Measurements from ENCODE around the gene ARHGAP27.

ARHGAP27 gene

DNA sequence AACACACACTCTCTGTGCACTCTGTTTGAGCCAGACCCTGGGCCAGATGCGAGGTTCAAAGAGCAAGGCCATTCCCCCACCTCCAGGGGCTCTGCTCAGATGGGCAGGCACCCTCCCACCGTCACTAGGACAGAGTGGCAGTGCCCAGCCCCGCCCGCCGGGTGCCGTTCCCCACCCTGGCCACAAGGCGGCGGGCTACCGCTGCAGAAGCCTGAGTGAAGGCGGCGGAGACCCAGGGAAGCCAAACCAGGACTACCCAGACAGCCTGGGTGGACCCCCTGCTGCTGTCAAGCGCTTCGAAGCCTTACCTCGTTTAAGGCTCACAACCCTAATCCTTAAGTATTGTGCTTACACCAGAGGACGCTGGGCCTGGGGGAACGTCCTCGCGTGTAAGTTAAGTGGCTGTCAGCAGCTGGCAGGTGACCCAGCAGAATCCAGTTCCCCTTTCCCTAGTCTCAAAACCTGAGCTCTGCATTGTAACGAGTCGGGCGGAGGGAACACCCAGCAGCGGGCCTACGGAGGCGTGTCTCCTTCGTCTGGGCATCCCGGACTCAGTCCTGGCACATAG lies 4.5 kb downstream of the ARHGAP27 start:
- H3K27ac Mint-ChIP-seq = peak overlapping the region; percentile 13
- peaks cover 15% of the 10 kb centered on the region for H3K4me1 Mint-ChIP-seq (ENCODE audit: low read depth)
- H3K4me3 Mint-ChIP-seq = peak overlapping the region; percentile 56
- no peaks in the 10 kb centered on the region for H3K9me3 Mint-ChIP-seq
- H3K27me3 Mint-ChIP-seq (ENCODE audit: low read depth) = no peaks in the 10 kb centered on the region
- peaks cover 11% of the 10 kb centered on the region for H3K36me3 Mint-ChIP-seq (ENCODE audit: low read depth)

DNA sequence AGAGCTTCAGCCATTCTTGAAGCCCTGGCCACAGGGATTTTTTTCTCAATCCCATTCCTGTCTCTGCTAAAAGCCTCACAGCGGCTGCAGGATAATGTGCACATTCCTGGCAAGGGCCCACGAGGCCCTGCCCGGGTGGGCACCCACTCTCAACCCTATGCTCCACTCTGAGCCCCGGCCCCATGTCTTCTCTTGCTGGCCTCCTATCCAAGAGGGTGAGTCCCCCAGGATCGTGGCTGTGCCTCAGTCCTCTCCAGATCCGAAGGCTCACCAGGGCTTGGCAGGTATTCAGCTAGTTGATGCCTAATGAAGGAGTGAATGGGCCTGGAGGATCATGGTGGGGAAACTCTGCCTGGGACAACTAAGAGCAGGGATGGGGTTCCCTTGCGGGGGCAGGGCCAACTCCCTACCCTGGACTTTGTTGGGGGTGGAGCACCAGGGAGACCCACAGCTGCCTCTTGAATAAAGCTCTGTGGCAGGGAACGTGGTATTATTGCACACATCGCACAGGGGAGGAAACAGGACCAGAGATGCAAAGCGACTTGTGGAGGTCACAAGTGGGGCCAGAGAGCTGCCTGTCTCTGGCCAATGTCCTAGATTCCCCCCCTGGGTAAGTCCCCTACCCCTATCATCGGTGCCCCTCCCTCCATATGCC lies 5.4 kb downstream of the ARHGAP27 start:
- Mint-ChIP-seq H3K4me3 (no peak overlapping the region), H3K36me3 (ENCODE audit: low read depth) (peaks cover 11% of the 10 kb centered on the region), H3K27me3 (ENCODE audit: low read depth) (no peaks in the 10 kb centered on the region), H3K4me1 (ENCODE audit: low read depth) (peaks cover 15% of the 10 kb centered on the region), H3K9me3 (no peaks in the 10 kb centered on the region), H3K27ac (no peak overlapping the region)

DNA sequence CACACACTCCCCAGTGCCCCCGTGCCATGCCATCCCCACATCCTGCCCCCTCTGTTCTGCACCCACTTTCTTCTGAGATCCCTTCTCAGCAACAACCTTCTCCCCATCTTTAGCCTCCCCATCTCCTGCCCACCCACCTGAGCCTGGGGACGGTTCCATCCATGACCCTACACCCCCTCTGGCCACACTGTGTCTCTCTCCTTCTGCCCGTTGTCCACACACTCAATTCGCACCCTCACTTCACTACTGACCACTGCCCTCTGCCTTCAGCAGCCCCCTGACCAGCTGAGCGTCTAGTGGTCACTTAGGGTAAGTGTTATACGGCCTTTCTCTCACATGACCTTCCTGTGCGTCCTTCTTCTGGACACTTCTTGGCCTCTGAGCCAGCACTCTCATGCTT lies 6.1 kb downstream of the ARHGAP27 start:
- no peaks in the 10 kb centered on the region for H3K9me3 Mint-ChIP-seq
- no peaks in the 10 kb centered on the region for H3K27me3 Mint-ChIP-seq (ENCODE audit: low read depth)
- H3K4me3 Mint-ChIP-seq = no peak overlapping the region
- H3K4me1 Mint-ChIP-seq (ENCODE audit: low read depth) = peaks cover 15% of the 10 kb centered on the region
- H3K36me3 Mint-ChIP-seq (ENCODE audit: low read depth) = peaks cover 11% of the 10 kb centered on the region
- H3K27ac Mint-ChIP-seq = no peak overlapping the region

DNA sequence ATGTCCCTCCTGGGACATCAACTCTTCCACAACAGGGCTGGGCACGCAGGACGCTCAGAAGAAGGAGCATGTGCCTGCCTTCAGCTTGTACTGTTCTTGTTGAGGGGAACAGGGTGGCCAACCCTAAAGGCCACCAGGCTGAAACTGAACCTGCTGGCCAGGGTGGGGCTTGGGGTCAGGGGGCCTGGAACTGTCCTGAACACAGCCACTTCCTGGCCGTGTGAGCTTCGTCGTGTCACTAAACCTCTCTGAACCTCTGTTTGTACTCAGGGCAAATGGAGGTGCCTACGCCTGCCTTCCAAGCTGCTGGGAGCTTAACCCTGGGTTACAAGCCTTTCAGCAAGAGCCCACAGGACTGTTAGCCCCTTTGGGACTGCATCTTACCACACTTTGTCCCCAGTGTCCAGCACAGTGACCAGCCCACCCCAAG lies 6.7 kb downstream of the ARHGAP27 start:
- Mint-ChIP-seq H3K27ac (no peak overlapping the region), H3K4me1 (ENCODE audit: low read depth) (peaks cover 15% of the 10 kb centered on the region), H3K9me3 (no peaks in the 10 kb centered on the region), H3K4me3 (no peak overlapping the region), H3K27me3 (ENCODE audit: low read depth) (no peaks in the 10 kb centered on the region), H3K36me3 (ENCODE audit: low read depth) (peaks cover 11% of the 10 kb centered on the region)

DNA sequence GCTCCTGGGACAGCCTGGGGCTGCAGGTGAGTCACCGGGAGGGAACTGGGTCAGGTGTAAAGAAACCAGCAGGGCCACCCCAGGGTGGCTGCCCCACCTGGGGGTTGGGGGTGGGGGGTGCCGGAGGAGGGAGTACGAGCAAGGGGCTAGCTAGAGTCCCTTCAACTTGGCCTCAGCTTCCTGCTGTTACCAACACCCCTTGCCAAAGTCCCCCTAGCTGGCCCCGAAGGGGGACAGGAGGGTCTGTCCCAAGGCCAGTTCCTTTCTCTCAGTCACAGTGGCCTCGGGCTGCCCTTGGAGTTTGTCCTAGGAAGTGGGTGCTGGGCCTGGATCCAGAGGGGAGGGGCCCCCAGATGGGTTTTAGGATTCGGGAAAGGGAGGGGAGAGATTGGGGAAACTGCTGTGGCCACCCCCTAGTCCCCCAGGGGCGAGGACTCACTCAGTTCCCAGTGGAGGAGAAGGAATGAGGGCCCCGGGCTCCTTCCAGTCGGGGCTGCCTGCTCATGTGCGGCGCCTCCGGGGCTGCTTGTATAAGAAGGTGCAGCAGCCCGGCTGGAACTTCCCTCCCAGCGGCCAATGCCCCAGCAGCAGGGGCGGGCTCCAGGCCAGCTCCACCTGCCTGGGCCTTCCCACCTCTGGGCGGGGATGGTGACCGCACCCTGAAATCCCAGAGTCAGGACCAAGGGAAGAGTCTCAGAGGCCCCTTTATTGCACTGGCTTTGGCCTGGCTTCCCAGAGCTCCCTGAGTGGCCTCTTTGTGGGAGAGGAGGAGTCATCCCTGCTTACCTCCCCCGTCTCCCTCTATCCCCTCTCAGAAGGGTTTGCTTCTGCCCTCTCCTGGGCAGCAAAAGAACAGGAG lies 7.3 kb downstream of the ARHGAP27 start:
- Mint-ChIP-seq H3K27ac (no peak overlapping the region), H3K4me1 (ENCODE audit: low read depth) (peaks cover 11% of the 10 kb centered on the region), H3K27me3 (ENCODE audit: low read depth) (no peaks in the 10 kb centered on the region), H3K36me3 (ENCODE audit: low read depth) (peaks cover 7% of the 10 kb centered on the region), H3K4me3 (no peak overlapping the region), H3K9me3 (no peaks in the 10 kb centered on the region)

DNA sequence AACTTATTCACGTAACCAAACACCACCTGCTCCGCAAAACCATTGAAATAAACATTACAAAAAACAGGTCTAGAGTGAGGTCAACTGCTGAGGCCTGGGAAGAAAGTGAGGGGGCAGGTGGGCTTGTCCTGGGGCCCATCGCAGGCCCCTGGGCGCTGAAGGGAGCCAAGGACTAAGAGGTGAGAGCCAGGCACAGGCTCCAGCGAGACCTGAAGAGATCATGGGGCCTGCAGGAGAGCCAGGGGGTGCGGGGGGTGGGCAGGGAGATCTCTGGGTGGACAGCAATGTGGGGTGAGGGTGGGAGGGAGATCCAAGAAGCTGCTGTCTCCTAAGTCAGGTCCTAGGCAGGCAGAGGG lies 7.9 kb downstream of the ARHGAP27 start:
- H3K27ac Mint-ChIP-seq = no peak overlapping the region
- peaks cover 11% of the 10 kb centered on the region for H3K4me1 Mint-ChIP-seq (ENCODE audit: low read depth)
- no peaks in the 10 kb centered on the region for H3K9me3 Mint-ChIP-seq
- H3K27me3 Mint-ChIP-seq (ENCODE audit: low read depth) = no peaks in the 10 kb centered on the region
- no peak overlapping the region for H3K4me3 Mint-ChIP-seq
- peaks cover 9% of the 10 kb centered on the region for H3K36me3 Mint-ChIP-seq (ENCODE audit: low read depth)

DNA sequence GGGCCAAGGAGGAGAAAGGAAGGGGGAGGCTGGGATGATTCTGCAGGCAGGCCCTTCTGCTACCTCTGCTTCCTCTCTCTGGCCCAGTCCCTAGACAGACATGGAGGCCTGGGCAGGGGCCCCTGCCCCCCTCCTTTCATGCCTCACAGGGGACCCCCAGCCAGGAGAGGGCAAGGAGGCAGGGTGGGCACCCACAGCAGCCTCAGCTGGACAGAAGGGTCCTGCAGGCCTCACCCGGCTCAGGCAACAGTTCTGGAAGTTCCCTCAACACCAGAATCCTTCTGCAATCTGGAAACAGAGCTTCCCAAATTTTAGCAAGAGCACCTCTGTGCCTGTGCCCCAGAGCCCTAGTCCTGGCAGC lies 8.7 kb downstream of the ARHGAP27 start:
- Mint-ChIP-seq H3K27ac (no peak overlapping the region), H3K27me3 (ENCODE audit: low read depth) (no peaks in the 10 kb centered on the region), H3K9me3 (no peaks in the 10 kb centered on the region), H3K4me1 (ENCODE audit: low read depth) (peaks cover 11% of the 10 kb centered on the region), H3K4me3 (no peak overlapping the region), H3K36me3 (ENCODE audit: low read depth) (peaks cover 7% of the 10 kb centered on the region)

DNA sequence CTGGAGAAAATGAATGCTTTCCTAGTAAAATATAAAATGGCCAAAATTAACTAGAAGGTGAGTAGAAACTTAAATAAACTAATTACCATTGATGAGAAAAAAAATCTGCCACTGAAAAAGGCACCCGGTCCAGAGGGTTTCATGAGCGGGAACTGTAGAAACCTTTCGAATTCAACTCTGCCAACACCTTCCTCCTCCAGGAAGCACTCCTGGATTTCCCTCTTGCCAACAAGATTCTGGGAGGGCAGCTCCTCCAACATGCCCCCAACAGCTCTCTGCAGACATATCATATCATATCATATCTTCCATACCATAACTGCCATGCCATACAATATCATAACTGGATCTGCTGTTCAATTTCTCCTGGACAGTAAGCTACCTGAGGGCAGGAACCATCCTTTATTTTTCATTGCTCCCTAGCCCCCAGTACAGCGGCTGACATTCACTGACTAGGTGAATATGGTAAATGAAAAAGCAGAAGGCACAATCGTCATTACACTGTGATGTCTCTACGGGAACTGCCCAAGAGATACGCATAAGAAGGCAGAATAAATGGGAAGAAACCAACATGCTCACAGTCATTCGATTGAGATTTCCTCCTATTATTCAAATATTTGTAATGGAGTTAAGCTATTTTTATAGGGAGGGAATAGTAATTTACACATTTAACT lies 9.2 kb downstream of the ARHGAP27 start:
- H3K4me1 Mint-ChIP-seq (ENCODE audit: low read depth) = peaks cover 6% of the 10 kb centered on the region
- H3K36me3 Mint-ChIP-seq (ENCODE audit: low read depth) = peaks cover 4% of the 10 kb centered on the region

DNA sequence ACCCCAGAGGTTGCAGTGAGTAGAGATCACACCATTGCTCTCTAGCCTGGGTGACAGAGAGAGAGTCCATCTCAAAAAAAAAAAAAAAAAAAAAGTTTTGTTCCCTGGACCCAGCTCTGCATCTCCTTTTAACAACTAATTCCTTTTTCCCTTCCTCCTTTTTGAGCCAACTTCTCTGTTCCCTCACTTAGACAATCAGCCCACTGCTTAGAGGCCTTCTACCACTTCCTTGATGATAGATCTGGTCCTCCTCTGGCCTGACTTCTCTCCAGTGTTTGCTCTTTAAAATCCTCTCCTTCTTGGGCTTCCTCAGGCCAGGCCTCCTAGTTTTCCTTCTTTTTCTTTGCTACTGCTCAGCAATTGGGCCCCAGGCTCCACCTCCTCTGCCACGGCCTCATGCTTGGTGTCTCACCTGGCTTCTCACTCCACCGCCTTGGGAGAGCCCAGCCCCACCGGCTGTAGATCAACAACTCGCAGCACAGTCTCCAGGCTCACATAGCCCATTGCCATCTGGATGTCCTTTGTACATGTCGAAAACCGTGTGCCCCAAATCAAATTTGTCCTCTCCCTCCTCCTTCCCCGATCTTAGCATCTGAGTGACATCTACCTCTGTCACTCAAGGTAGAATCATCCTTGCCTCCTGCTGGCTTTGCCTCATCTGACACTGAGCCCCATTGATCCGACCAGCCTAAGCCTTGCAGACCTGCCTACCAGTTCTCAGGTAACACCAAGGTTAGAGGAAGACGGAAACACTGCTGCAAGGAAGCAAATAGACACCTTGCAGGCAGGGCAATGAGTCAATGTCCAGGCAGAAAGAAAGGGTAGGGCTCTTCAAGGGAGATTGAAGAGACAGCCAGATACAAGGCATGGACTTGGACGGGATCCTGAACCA lies 17.4 kb downstream of the ARHGAP27 start:
- Mint-ChIP-seq H3K4me1 (ENCODE audit: low read depth) (peaks cover 20% of the 10 kb centered on the region), H3K4me3 (no peak overlapping the region), H3K36me3 (ENCODE audit: low read depth) (peaks cover 5% of the 10 kb centered on the region), H3K27me3 (ENCODE audit: low read depth) (no peaks in the 10 kb centered on the region), H3K9me3 (no peaks in the 10 kb centered on the region), H3K27ac (peak overlapping the region; percentile 46)

More for the DNA sequence above, 9.2 kb downstream of the ARHGAP27 start:
- Mint-ChIP-seq H3K9me3 (no peaks in the 10 kb centered on the region), H3K4me3 (no peak overlapping the region), H3K27ac (peak overlapping the region; percentile 34), H3K27me3 (ENCODE audit: low read depth) (no peaks in the 10 kb centered on the region)

DNA sequence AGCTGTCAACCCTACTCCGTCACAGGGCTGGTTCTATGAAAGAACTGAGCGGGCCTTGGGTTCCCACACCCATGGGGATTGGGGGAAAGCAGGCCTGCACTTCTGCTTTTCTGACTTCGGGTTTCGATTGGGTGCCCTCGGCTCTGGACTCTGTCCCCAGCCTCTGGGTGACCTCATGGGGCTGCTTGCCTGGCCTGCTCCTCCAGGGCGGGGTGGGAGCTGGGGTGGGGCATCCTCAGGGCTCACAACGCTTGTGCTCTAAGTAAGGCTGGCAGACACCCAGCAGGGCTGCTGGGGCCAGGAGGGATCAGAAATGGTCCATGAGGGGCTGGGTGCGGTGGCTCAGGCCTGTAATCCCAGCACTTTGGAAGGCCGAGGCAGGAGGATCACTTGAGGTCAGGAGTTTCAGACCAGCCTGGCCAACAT lies 19.2 kb downstream of the ARHGAP27 start:
- no peaks in the 10 kb centered on the region for H3K27me3 Mint-ChIP-seq (ENCODE audit: low read depth)
- no peak overlapping the region for H3K4me3 Mint-ChIP-seq
- H3K4me1 Mint-ChIP-seq (ENCODE audit: low read depth) = peaks cover 34% of the 10 kb centered on the region
- no peaks in the 10 kb centered on the region for H3K9me3 Mint-ChIP-seq
- no peak overlapping the region for H3K27ac Mint-ChIP-seq
- peaks cover 11% of the 10 kb centered on the region for H3K36me3 Mint-ChIP-seq (ENCODE audit: low read depth)

DNA sequence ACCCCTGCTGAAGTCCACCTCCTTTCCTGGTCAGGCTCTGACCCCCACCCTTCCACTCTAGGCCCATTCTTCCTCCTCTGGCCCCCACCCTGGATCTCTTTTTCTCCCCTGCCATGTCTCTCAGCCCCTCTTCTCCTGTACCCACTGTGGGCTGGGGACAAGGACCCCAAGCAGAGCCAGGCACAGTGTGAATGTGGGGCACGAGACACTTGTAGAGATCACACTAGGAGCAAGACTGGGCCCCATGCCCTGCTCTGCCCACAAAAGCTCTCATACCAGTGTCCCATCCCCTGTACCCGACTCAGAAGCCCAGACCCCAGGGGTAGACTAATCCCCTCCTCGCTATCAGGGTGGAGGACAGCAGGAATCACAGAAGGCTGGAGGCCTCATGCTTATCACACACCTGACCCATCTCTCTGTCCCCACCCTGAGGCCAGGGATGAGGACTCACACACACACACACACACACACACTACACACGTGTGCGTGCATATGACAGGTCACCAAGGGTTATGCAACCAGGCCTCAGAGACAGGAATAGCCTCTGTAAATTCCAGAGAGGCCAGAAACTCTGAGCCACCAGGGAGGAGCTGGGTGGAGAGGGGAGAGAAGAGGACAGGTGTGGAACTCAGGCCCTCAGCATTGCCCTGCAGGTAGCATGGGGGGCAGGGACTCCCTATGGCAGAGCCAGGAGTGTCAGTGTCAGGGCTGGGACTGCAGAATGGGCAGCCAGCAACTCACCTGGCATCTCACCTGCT lies 21.1 kb downstream of the ARHGAP27 start:
- H3K4me3 Mint-ChIP-seq = peak overlapping the region; percentile 99
- peak overlapping the region; percentile 97 for H3K27ac Mint-ChIP-seq
- H3K4me1 Mint-ChIP-seq (ENCODE audit: low read depth) = peaks cover 45% of the 10 kb centered on the region
- peaks cover 17% of the 10 kb centered on the region for H3K36me3 Mint-ChIP-seq (ENCODE audit: low read depth)
- H3K27me3 Mint-ChIP-seq (ENCODE audit: low read depth) = no peaks in the 10 kb centered on the region
- H3K9me3 Mint-ChIP-seq = no peaks in the 10 kb centered on the region

DNA sequence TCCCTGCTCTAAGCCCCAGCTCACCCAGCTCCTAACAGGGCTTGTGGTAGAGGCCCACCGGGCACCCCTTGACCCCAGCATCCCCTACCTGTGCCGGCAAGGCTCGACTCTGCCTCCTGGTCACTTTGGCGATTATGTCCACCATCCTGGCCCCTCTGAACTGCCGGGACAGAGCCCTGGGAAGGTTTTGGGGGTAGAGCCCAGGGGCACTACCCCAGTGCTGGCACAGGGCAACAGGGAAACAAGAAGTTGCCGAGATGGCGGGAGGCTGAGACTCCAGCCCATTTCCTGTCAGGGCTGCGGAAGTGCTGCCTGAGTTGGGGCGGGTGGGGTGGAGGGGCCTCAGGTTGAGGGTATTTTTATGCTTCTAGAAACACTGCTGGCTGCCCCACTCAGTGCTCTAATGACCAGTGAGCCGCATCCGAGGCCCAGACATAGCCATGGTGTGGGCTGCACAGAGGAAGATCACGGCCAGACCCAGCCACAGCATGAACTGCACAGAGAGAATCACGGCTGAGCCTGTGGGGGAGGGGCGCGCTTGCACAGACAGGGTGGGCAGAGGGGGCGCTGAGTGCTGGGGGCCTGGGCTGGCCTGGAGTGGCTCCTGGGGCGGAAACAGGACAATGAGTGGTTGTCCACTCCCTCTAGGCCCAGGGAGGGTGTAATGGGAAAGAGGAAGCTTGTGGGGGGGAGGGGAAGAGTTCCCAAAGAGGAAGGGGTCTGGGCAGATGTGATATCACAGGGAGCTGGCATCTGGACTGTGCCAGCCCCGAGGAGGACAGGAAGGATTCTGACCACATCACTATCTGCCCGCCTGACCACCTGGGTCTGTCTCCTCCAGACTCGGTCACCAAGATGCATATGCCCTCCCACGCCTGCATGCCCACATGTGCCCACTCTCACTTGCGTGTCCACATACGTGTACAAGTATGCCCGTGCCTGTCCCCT lies 22.3 kb downstream of the ARHGAP27 start:
- H3K27me3 Mint-ChIP-seq (ENCODE audit: low read depth) = no peaks in the 10 kb centered on the region
- peaks cover 17% of the 10 kb centered on the region for H3K36me3 Mint-ChIP-seq (ENCODE audit: low read depth)
- peak overlapping the region; percentile 97 for H3K27ac Mint-ChIP-seq
- H3K9me3 Mint-ChIP-seq = no peaks in the 10 kb centered on the region
- H3K4me3 Mint-ChIP-seq = peak overlapping the region; percentile 99
- peaks cover 42% of the 10 kb centered on the region for H3K4me1 Mint-ChIP-seq (ENCODE audit: low read depth)

Measured in T-helper 1 cell treated with Interleukin-12 subunit alpha and Interleukin-12 subunit beta and Interleukin-4 antibody, amounts not matched to agents 30 μg/mL and 1 μg/mL, for 36 hours (primary cell).